ENCODE results near the gene C4B.
"Not testable (repeated sequence)": the region's sequence is repeated elsewhere in the genome, so short reads cannot be mapped to it uniquely, and the experiment has no call there.

GRCh38 chr6:32002546-32003268 lies 11.9 kb upstream of the C4B start:
- TF ChIP-seq POLR2AphosphoS5 (IDR thresholded peaks at IDR 0.05; ENCODE audit: low read depth, low read length); CTCF (IDR thresholded peaks at IDR 0.05); REST (IDR thresholded peaks at IDR 0.05; ENCODE audit: insufficient read depth in 1 of 2, low read depth in 2 of 2, low read length in 1 of 2); SIN3A (IDR thresholded peaks at IDR 0.05; ENCODE audit: borderline replicate concordance, insufficient read depth, low read depth, low read length): not testable (repeated sequence)
